ENCODE measurements around the gene MARCO.
"Not testable (repeated sequence)": the region's sequence is repeated elsewhere in the genome, so short reads cannot be mapped to it uniquely, and the experiment has no call there.

The MARCO gene

GRCh38 chr2:118929059-118929458 lies 12.9 kb upstream of the MARCO start:
- no peak for FAIRE-seq

GRCh38 chr2:118932949-118933348 lies 9.0 kb upstream of the MARCO start:
- FAIRE-seq = no peak

- FAIRE-seq = no peak
Measured at GRCh38 chr2:118936306-118936705, 5.7 kb upstream of the MARCO start.

GRCh38 chr2:118936936-118937335 lies 5.1 kb upstream of the MARCO start:
- FAIRE-seq = no peak

- FAIRE-seq = no peak
Measured at GRCh38 chr2:118937817-118938216, 4.2 kb upstream of the MARCO start.

- no peak for FAIRE-seq
Measured at GRCh38 chr2:118939994-118940393, 2.0 kb upstream of the MARCO start.

- FAIRE-seq = no peak
Measured at GRCh38 chr2:118940486-118941120, 1.4 kb upstream of the MARCO start.

GRCh38 chr2:118943286-118943685 lies 1.3 kb downstream of the MARCO start:
- FAIRE-seq = no peak

GRCh38 chr2:118945881-118946280 lies 3.9 kb downstream of the MARCO start:
- no peak for FAIRE-seq

GRCh38 chr2:118948266-118948665 lies 6.3 kb downstream of the MARCO start:
- FAIRE-seq = not testable (repeated sequence)

GRCh38 chr2:118954297-118955060 lies 12.5 kb downstream of the MARCO start:
- FAIRE-seq = no peak

- FAIRE-seq = no peak
Measured at GRCh38 chr2:118965737-118966136, 23.7 kb downstream of the MARCO start.

- no peak for FAIRE-seq
Measured at GRCh38 chr2:118967124-118967880, 25.3 kb downstream of the MARCO start.

GRCh38 chr2:118968042-118968441 lies 26.0 kb downstream of the MARCO start:
- FAIRE-seq = no peak

- no peak for FAIRE-seq
Measured at GRCh38 chr2:118968961-118969733, 27.2 kb downstream of the MARCO start.

- FAIRE-seq = no peak
Measured at GRCh38 chr2:118969734-118970395, 27.9 kb downstream of the MARCO start.

- no peak for FAIRE-seq
Measured at GRCh38 chr2:118970396-118971135, 28.6 kb downstream of the MARCO start.

- FAIRE-seq = no peak
Measured at GRCh38 chr2:118971245-118972122, 29.5 kb downstream of the MARCO start.

GRCh38 chr2:118973542-118973951 lies 31.6 kb downstream of the MARCO start:
- no peak for FAIRE-seq

GRCh38 chr2:118974103-118974993 lies 32.4 kb downstream of the MARCO start:
- no peak for FAIRE-seq

Measured in A204.1 (cell line).